H9 (cell line): ENCODE data around the gene EGLN3. TPM values are rescaled to one million over a fixed set of nuclear protein-coding genes. Genes with fewer than 3 reads are reported as not detected.

Experiments
- DNase-seq: peaks from one replicate; pipeline ENCODE4 v3.0.0-alpha.2; 2017
- H2AFZ ChIP-seq: one replicate; pipeline ENCODE4 v1.6.1; 2013; ENCODE audit warnings: mild to moderate bottlenecking, low read length, control low read depth, moderate library complexity
- H2AK5ac ChIP-seq: 2 replicates; pipeline ENCODE4 v1.6.1; 2013; ENCODE audit warnings: low read length, control low read depth, mixed read lengths; ENCODE audit not compliant: insufficient read length
- H2BK120ac ChIP-seq: one replicate; pipeline ENCODE4 v1.6.1; 2013; ENCODE audit warnings: low read depth, mild to moderate bottlenecking, low read length, control low read depth, inconsistent platforms; ENCODE audit not compliant: poor library complexity, severe bottlenecking
- H2BK12ac ChIP-seq: 2 replicates; pipeline ENCODE4 v1.6.1; 2013; ENCODE audit warnings: low read length, control low read depth, mixed read lengths, low read depth; ENCODE audit not compliant: insufficient read length
- H2BK15ac ChIP-seq: 2 replicates; pipeline ENCODE4 v1.6.1; 2013; ENCODE audit warnings: low read depth, low read length, control low read depth
- H2BK20ac ChIP-seq: one replicate; pipeline ENCODE4 v1.6.1; 2013; ENCODE audit warnings: low read depth, mild to moderate bottlenecking, low read length, control low read depth, inconsistent platforms; ENCODE audit not compliant: poor library complexity, severe bottlenecking
- H2BK5ac ChIP-seq: 2 replicates; pipeline ENCODE4 v1.6.1; 2013; ENCODE audit warnings: low read length, control low read depth, mixed read lengths; ENCODE audit not compliant: insufficient read length
- H3K14ac ChIP-seq: 2 replicates; pipeline ENCODE4 v1.6.1; 2013; ENCODE audit warnings: low read length, control low read depth; ENCODE audit not compliant: insufficient read depth
- H3K18ac ChIP-seq: 2 replicates; pipeline ENCODE4 v1.6.1; 2013; ENCODE audit warnings: low read depth, mild to moderate bottlenecking, mixed read lengths, low read length, control low read depth; ENCODE audit not compliant: insufficient read length
- H3K23ac ChIP-seq: 2 replicates; pipeline ENCODE4 v1.6.1; 2013; ENCODE audit warnings: low read length, control low read depth, mixed read lengths, low read depth; ENCODE audit not compliant: insufficient read length
- H3K23me2 ChIP-seq: 2 replicates; pipeline ENCODE4 v1.6.1; 2013; ENCODE audit warnings: low read depth, mild to moderate bottlenecking, mixed read lengths, low read length, control low read depth; ENCODE audit not compliant: insufficient read length, poor library complexity, severe bottlenecking
- H3K27ac ChIP-seq: 2 replicates; pipeline ENCODE4 v1.5.1; 2013; ENCODE audit warnings: low read length, control low read depth, mixed read lengths, low read depth; ENCODE audit not compliant: insufficient read length
- H3K27me3 ChIP-seq: 2 replicates; pipeline ENCODE4 v1.6.1; 2013; ENCODE audit warnings: low read length, control low read depth, inconsistent platforms; ENCODE audit not compliant: insufficient read depth
- H3K4ac ChIP-seq: 2 replicates; pipeline ENCODE4 v1.6.1; 2013; ENCODE audit warnings: low read depth, mild to moderate bottlenecking, control low read depth, inconsistent platforms, low read length, moderate library complexity
- H3K4me1 ChIP-seq: 2 replicates; pipeline ENCODE4 v1.6.1; 2013; ENCODE audit warnings: low read length, control low read depth, inconsistent platforms; ENCODE audit not compliant: insufficient read depth
- H3K4me2 ChIP-seq: 2 replicates; pipeline ENCODE4 v1.6.1; 2013; ENCODE audit warnings: low read length, control low read depth, mixed read lengths; ENCODE audit not compliant: insufficient read length, insufficient read depth
- H3K56ac ChIP-seq: 2 replicates; pipeline ENCODE4 v1.6.1; 2013; ENCODE audit warnings: low read depth, mild to moderate bottlenecking, mixed read lengths, low read length, control low read depth; ENCODE audit not compliant: insufficient read length
- H3K79me1 ChIP-seq: 2 replicates; pipeline ENCODE4 v1.6.1; 2013; ENCODE audit warnings: low read depth, mild to moderate bottlenecking, moderate library complexity, low read length, control low read depth, inconsistent platforms; ENCODE audit not compliant: insufficient read depth, poor library complexity, severe bottlenecking
- H3K79me2 ChIP-seq: 2 replicates; pipeline ENCODE4 v1.6.1; 2013; ENCODE audit warnings: low read length, control low read depth, inconsistent platforms; ENCODE audit not compliant: insufficient read depth
- H3K9ac ChIP-seq: 2 replicates; pipeline ENCODE4 v1.6.1; 2013; ENCODE audit warnings: low read length, control low read depth, mixed read lengths; ENCODE audit not compliant: insufficient read length; ENCODE audit errors: extremely low read depth
- H3K9me3 ChIP-seq: one replicate; pipeline ENCODE4 v1.6.1; 2013; ENCODE audit warnings: low read depth, low read length, inconsistent platforms; ENCODE audit not compliant: control insufficient read depth
- H3T11ph ChIP-seq: one replicate; pipeline ENCODE4 v1.6.1; 2013; ENCODE audit warnings: mild to moderate bottlenecking, low read length, control low read depth, inconsistent platforms
- H4K20me1 ChIP-seq: one replicate; pipeline ENCODE4 v1.6.1; 2013; ENCODE audit not compliant: control insufficient read depth, insufficient read length, insufficient read depth
- H4K5ac ChIP-seq: 2 replicates; pipeline ENCODE4 v1.6.1; 2013; ENCODE audit warnings: low read depth, mild to moderate bottlenecking, mixed read lengths, low read length, control low read depth; ENCODE audit not compliant: insufficient read length
- H4K8ac ChIP-seq: replicated peaks from 2 replicates; pipeline ENCODE4 v1.6.1; 2013; ENCODE audit warnings: low read length, control low read depth, mixed read lengths, low read depth; ENCODE audit not compliant: insufficient read length
- H4K91ac ChIP-seq: 2 replicates; pipeline ENCODE4 v1.6.1; 2013; ENCODE audit warnings: low read depth, mild to moderate bottlenecking, moderate library complexity, mixed read lengths, low read length, control low read depth; ENCODE audit not compliant: insufficient read length
- H3K27ac Mint-ChIP-seq, 3 experiments: 2 replicates in 2 of 3; 3 replicates in 1 of 3; pipeline ENCODE4 v1.8.0; 2020 to 2021; ENCODE audit warnings: mixed read lengths in 3 of 3, mild to moderate bottlenecking in 1 of 3, moderate library complexity in 1 of 3
- H3K27me3 Mint-ChIP-seq: 2 replicates; pipeline ENCODE4 v1.8.0; 2021; ENCODE audit warnings: low read depth, mild to moderate bottlenecking, moderate library complexity, mixed read lengths
- H3K36me3 Mint-ChIP-seq, 3 experiments: 2 replicates in 2 of 3; 3 replicates in 1 of 3; pipeline ENCODE4 v1.8.0; 2020 to 2021; ENCODE audit warnings: low read depth in 3 of 3, mixed read lengths in 3 of 3; ENCODE audit not compliant: insufficient read depth in 1 of 3
- H3K4me1 Mint-ChIP-seq, 2 experiments: 2 replicates each; pipeline ENCODE4 v1.8.0; 2020; ENCODE audit warnings: mixed read lengths in 2 of 2
- H3K4me3 Mint-ChIP-seq, 2 experiments: 2 replicates in 1 of 2; 3 replicates in 1 of 2; pipeline ENCODE4 v1.8.0; 2020 to 2021; ENCODE audit warnings: mild to moderate bottlenecking in 2 of 2, mixed read lengths in 2 of 2, moderate library complexity in 1 of 2
- H3K9me3 Mint-ChIP-seq, 2 experiments: 2 replicates in 1 of 2; 3 replicates in 1 of 2; pipeline ENCODE4 v1.8.0; 2020; ENCODE audit warnings: mild to moderate bottlenecking in 2 of 2, mixed read lengths in 2 of 2, moderate library complexity in 1 of 2
- CTCF ChIP-seq: fragments of 200-600 bp; sonication (generic); conservative IDR thresholded peaks from 3 replicates; pipeline ENCODE4 v1.8.0; 2021; ENCODE audit warnings: antibody characterized with exemption, mild to moderate bottlenecking
- WGBS: extraction: QIAGEN DNeasy Blood & Tissue Kit; methylation state at CpG from one replicate; pipeline ENCODE4 v1.1.7; 2013; ENCODE audit warnings: missing lambda C conversion rate, low lambda C conversion rate, mixed read lengths; ENCODE audit not compliant: insufficient read length; ENCODE audit errors: extremely low coverage; 5-methylcytosine and 5-hydroxymethylcytosine counted together
- total RNA-seq: library from RNA; stranded (reverse); gene quantifications from 2 replicates; pipeline ENCODE4 v1.2.1, GENCODE V29; 2021

The EGLN3 gene
- total RNA-seq, 1 experiment from 2014 or later, result 19.8 TPM

GRCh38 chr14:33956640-33957039 is 5.8 kb upstream of the EGLN3 start:
- no peak overlapping the region for H2BK120ac ChIP-seq
- no peak overlapping the region for H2BK15ac ChIP-seq
- H3K79me2 ChIP-seq, result no peaks in the 10 kb centered on the region

More at GRCh38 chr14:33956640-33957039, 5.8 kb upstream of the EGLN3 start:
- H3T11ph ChIP-seq, result no peak overlapping the region
- no peak overlapping the region for H2BK20ac ChIP-seq
- no peak overlapping the region for H2AFZ ChIP-seq
- Mint-ChIP-seq H3K36me3 (no peaks in the 10 kb centered on the region), H3K27me3 (no peaks in the 10 kb centered on the region), H3K27ac (no peak overlapping the region; a peak in 1 of 7 replicates), H3K4me1 (peaks cover 18 to 21% of the 10 kb centered on the region in 2 experiments), H3K9me3 (no peaks in the 10 kb centered on the region; a peak in 1 of 5 replicates), H3K4me3 (no peak overlapping the region)
- no peak overlapping the region for H3K4ac ChIP-seq
- no peak overlapping the region for H3K18ac ChIP-seq
- no peaks in the 10 kb centered on the region for H3K79me1 ChIP-seq
- H4K91ac ChIP-seq, result no peak overlapping the region
- no peak overlapping the region for H3K27ac ChIP-seq
- H4K8ac ChIP-seq, result no peak overlapping the region
- H3K9ac ChIP-seq, result no peak overlapping the region
- no peak overlapping the region for H2AK5ac ChIP-seq
- H3K23me2 ChIP-seq, result no peaks in the 10 kb centered on the region
- no peaks in the 10 kb centered on the region for H3K27me3 ChIP-seq
- no peak for DNase-seq
- no peak overlapping the region for H2BK12ac ChIP-seq
- no peak overlapping the region for H4K5ac ChIP-seq
- no peak overlapping the region for H2BK5ac ChIP-seq
- H3K14ac ChIP-seq, result no peak overlapping the region
- TF ChIP-seq CTCF, result no peak
- no peaks in the 10 kb centered on the region for H3K9me3 ChIP-seq
- no peak overlapping the region for H3K56ac ChIP-seq
- H3K23ac ChIP-seq, result no peak overlapping the region
- no peaks in the 10 kb centered on the region for H4K20me1 ChIP-seq
- WGBS, result no CpG with 5 or more reads among the region's 2 CpGs
- H3K4me1 ChIP-seq, result 0 out of 2 replicates have a peak, but pooled peaks cover 2% of the 10 kb centered on the region
- H3K4me2 ChIP-seq, result no peak overlapping the region
